Measurements from ENCODE around the gene CDC37L1. TPM values are rescaled to one million over a fixed set of nuclear protein-coding genes. Genes with fewer than 3 reads are reported as not detected.

The CDC37L1 gene
- total RNA-seq, 4 donors from 2014 or later, result 32.1 to 106 (median 37.7) TPM

DNA sequence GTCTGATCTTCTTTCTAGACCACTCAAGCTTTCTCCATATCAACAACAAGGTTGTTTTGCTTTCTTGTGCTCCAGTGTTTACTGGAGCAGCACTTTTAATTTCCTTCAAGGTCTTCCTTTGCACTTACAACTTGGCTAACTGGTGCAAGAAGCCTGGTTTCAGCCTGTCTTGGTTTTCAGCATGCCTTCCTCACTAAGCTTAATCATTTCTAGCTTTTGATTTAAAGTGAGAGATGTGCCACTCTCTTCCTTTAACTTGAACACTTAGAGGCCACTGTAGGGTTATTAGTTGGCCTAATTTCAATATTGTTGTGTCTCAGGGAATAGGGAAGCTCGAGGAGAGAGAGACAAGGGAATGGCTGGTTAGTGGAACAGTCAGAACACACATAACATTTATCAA, 48.2 kb downstream of the CDC37L1 start:
- TF ChIP-seq, protein P1, sequence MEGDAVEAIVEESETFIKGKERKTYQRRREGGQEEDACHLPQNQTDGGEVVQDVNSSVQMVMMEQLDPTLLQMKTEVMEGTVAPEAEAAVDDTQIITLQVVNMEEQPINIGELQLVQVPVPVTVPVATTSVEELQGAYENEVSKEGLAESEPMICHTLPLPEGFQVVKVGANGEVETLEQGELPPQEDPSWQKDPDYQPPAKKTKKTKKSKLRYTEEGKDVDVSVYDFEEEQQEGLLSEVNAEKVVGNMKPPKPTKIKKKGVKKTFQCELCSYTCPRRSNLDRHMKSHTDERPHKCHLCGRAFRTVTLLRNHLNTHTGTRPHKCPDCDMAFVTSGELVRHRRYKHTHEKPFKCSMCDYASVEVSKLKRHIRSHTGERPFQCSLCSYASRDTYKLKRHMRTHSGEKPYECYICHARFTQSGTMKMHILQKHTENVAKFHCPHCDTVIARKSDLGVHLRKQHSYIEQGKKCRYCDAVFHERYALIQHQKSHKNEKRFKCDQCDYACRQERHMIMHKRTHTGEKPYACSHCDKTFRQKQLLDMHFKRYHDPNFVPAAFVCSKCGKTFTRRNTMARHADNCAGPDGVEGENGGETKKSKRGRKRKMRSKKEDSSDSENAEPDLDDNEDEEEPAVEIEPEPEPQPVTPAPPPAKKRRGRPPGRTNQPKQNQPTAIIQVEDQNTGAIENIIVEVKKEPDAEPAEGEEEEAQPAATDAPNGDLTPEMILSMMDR (IDR thresholded peaks at IDR 0.05; ENCODE audit: low read depth), result no peak

DNA sequence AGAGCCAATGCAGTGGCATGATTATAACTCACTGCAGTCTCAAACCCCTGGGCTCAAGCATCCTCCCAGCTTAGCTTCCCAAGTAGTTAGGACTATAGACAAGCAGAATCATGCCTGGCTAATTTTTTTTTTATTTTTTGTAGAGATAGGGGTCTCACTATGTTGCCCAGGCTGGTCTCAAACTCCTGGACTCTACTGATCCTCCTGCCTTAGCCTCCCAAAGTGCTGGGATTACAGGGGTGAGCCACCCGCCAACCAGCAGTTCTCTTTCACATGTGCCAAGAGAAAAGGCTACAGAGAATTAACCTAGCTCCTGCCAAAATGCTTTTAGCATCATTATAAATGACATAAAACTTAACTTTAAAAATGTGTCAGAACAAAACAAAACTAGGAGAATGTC, 53.5 kb downstream of the CDC37L1 start:
- TF ChIP-seq, protein P1 (IDR thresholded peaks at IDR 0.05; ENCODE audit: low read depth), result no peak

DNA sequence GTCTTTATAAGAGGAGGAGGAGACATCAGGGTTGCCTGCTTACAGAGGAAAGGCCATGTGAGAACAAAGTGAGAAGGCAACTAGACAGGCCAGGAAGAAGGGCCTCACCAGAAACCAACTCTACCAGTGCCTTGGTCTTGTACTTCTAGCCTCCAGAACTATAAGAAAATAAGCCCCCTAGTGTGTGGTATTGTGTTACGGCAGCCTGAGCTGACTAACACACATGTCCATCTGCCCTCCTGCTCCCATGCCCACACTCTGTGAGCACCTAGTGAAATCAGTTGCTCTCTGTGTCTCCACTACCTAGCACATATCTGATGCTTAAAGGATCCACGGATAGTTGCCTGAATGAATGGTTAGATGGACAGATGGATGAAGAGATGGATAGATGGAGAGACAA, 54.8 kb downstream of the CDC37L1 start:
- TF ChIP-seq, protein P1 (IDR thresholded peaks at IDR 0.05; ENCODE audit: low read depth), result no peak

DNA sequence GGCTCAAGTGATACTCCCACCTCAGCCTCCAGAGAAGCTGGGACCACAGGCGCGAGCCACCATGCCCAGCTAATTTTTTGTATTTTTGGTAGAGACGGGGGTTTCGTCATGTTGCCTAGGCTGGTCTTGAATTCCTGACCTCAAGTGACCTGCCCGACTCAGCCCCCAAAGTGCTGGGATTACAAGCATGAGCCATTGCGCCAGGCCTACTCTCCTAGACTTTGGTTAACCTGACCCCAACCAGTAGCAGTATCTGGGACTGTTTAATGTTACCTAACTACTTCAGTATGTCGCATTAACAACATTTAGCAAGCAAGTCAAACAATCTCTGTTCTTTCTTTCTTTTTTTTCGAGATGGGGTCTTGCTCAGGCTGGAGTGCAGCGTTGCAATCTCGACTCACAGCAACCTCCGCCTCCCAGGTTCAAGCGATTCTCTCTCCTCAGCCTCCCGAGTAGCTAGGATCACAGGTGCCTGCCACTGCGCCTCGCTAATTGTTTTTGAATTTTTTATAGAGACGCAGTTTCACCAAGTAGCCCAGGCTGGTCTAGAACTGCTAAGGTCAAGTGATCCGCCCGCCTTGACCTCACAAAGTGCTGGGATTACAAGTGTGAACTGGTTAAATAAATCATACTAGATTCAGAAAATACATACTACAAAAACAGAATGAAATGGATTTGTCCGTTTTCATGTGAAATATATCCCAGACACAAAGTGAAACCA, 59.7 kb downstream of the CDC37L1 start:
- TF ChIP-seq, protein P1 (IDR thresholded peaks at IDR 0.05; ENCODE audit: low read depth), result no peak

DNA sequence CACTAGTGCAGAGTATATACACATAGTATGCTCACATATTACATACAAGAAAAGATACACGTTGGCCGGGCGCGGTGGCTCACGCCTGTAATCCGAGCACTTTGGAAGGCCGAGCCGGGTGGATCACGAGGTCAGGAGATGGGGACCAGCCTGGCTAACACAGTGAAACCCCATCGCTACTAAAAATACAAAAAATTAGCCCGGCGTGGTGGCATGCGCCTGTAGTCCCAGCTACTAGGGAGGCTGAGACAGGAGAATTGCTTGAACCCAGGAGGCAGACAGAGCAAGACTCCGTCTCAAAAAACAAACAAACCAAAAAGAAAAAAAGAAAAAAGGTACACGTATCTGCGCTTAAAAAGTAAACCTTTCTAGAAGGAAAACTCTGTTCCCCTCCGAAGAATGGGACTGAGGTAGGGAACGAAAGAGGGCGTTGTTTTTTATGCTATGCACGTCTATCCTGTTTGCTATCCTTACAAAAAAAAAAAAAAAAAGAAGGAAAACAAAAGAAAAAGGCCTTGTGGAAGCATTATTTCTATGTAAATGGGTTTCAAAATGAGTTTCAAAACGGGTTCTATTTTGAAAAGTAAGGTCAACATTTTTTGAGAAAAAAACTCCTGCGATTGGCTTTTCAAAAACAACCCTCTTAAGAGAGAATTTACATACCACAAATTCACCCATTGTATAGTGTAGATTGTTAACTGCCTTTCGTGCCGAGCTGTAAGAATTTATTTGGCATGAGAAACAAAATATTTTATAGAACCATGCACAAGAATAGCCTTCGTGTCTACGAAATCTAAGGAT, 60.4 kb downstream of the CDC37L1 start:
- TF ChIP-seq, protein P1 (IDR thresholded peaks at IDR 0.05; ENCODE audit: low read depth), result no peak

DNA sequence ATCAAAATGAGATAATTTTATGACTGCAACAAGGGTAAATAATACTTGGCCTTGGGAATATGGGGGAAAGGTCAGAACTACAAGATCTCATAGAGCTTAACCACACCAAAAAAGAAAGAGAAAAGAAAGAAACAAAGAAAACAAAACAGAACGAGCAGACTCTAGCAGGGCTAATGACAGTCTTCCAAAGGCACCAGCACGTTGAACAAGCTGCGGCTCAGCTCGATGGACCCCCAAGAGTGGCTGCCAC, 60.9 kb downstream of the CDC37L1 start:
- TF ChIP-seq, protein P1 (IDR thresholded peaks at IDR 0.05; ENCODE audit: low read depth), result no peak

DNA sequence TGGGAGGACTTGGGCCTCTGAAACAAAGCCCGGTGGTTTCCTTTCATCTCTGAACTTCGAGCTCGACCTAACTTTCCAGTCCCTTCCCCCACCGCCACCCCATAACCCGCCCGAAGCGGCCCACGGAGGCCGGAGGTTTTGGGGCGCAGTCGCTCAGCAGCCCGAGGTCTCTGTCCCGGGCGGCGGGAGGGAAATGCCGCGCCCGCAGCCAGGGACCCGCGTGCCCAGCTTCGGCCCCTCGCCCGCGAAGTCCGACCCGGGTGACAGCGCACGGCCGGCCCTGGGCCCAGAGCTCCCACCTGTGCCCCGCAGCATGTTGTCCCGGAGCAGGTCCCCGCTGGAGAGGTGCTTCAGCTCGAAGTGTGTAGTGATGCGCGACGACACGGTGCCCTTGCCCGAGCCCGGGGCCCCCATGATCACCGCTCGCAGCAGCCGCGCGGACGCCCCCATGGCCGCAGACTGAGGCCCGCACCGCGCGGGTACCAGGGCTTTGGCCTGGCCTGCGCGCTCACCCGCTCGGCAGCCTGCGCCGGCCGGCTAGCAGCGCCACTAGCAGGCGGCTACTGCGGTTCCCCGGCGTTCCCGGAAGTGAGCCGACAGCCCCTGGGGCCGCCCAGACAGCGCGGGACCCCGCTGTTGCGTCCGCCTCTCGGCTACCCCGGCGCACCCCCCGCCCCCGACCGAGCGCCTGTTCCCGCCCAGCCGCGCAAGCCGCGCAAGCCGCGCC, 61.4 kb downstream of the CDC37L1 start, which contains the start of gene AK3:
Gene AK3, minus strand, starts transcription at position 565 of the 727 bp plus-strand sequence. Its CDS starts 115 bp downstream, at position 450.
- TF ChIP-seq, protein P1 (IDR thresholded peaks at IDR 0.05; ENCODE audit: low read depth), result no peak
